Amygdala (tissue), 56 donors: ENCODE data around the gene DLG1.

Source experiments
- DNase-seq, 56 donors: peaks; one replicate each; lab custom pipeline; 2025; lab: John Stamatoyannopoulos, UW

Gene DLG1

DNA sequence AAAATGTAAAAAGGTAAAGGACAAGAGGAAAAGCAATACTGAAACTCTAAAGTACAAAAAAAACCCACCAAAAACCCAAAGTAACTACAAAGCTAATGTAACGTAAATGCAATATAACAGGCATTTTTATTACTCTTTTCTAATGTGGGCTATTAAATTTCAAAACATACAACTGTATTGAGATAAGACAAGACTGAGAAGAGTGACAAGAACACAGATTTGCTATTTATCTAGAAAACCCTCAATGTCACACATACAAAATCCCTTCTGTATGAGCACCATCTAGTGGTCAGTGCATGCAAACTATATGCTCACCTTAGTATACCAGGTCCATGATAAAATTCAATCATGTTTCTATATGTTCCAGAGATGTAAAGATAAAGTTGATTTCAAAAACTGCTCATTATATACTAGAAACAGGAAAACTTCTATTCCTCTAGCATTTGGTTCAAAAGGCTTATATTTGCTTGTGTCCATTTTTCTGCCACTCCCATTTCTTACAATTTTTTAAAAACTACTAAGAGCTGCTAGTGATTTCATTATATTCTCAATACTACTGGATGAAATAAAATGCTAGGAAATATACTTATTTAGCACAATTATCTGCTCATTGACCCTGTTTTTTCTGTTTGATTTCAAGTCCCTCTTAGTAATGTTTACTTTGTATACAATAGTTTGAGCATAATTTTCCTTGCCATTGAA, 111.4 kb downstream of the DLG1 start:
- DNase-seq = peak in 3 of 56 donors; percentile 18 to 39 (median 32)

GRCh38 chr3:197183582-197183981, 114.8 kb downstream of the DLG1 start:
- DNase-seq = peak in 19 of 56 donors; percentile 3 to 47 (median 21)

DNA sequence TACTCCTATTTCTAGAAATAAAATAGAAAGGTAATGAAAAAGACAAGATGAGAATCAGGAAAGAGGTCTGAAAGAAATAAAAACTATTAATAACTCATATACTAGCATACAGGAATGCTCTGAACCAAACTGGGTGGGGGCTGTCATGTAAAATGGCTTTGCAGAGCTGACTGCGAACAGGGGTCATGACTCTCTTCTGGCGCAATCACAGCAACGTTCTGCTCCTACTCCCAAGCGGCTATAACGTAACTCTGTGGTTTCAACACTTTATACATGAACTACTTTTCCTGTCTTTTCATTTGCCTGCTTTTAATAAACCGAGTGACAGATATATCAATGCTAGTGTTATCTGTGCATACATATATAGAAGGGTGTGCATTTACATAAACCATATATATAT, 116.7 kb downstream of the DLG1 start:
- no peak for DNase-seq

GRCh38 chr3:197178998-197179397, 119.4 kb downstream of the DLG1 start:
- no peak for DNase-seq

GRCh38 chr3:197175503-197175902, 122.9 kb downstream of the DLG1 start:
- no peak for DNase-seq

- DNase-seq = no peak
Observed at GRCh38 chr3:197174927-197175326, 123.5 kb downstream of the DLG1 start.

DNA sequence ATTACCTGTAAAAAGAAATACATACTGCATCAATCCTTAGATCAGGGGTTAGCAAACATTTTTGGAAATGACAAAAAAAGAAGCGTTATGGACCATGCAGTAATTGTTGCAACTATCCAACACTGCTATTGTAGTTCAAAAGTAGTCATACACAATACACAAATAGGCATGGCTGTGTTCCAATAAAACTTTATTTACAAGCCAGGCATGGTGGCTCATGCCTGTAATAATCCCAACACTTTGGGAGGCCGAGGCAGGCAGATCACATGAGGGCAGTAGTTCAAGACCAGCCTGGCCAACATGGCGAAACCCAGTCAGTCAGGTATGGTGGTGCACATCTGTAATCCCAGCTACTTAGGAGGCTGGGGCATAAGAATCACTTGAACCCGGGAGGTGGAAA, 124.8 kb downstream of the DLG1 start:
- DNase-seq = no peak

DNA sequence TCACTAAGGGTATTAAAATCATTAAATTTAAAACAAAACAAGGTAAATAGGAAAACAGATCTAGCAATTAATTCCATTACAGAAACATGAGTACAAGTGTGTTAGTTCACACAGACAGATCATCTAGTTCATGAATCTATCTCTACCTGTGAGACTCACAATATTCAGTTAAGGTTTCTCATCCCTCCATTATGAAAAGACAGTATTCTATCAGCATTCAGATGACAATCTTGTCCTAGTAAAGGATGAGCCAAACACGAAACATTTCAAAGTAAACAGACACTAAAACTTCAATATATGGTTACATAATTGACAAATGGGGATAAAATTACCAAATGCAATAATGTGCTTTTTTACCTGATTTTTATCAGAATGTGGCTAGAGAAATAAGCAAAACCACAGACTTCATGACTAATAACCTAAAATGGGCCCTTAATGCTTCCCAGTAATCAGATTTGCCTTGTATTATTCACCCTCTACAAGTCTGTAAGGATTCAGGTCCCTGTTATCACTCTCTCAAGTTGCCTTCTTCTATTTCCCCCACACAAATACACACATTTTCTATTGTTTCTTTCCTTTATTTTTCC, 126.8 kb downstream of the DLG1 start:
- DNase-seq = no peak

GRCh38 chr3:197169028-197169427, 129.4 kb downstream of the DLG1 start:
- DNase-seq = no peak

DNA sequence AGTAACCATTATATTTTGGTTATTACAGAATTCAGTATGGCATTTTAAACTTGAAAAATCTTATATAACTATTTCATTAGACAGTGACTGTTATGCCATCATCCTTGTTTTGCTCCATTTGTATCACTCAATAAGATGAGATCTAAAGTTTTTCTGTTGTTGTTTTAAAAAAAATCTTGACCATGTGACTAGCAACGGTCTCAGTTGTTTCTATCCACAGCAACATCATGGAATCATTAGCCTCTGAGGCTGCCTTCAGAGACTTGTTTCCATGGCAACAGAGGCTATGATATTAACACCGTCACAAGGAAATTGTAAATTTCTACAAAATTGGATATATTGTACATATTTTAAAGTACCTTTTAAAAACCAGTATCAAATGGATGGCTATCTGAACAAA, 129.8 kb downstream of the DLG1 start:
- DNase-seq = no peak

DNA sequence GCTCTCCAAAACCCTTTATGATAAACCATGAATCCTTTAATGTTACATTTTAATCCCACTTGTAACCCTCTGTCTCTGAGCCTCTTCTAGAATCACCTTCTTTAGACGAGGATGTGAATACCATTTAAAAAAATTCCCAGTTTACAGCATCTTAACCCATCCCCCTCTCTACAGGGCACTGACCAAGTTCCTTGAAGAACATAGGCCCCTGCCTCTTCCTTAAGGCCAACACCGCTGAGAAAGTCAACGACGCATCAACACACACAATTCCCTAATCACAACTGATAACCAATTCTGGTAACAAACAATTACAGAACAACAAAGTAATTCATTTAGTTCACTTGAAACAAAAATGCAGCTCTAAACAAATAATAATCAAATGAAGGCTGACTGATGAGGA, 130.3 kb downstream of the DLG1 start:
- DNase-seq = no peak

- DNase-seq = no peak
Observed at GRCh38 chr3:197167549-197167948, 130.9 kb downstream of the DLG1 start.

DNA sequence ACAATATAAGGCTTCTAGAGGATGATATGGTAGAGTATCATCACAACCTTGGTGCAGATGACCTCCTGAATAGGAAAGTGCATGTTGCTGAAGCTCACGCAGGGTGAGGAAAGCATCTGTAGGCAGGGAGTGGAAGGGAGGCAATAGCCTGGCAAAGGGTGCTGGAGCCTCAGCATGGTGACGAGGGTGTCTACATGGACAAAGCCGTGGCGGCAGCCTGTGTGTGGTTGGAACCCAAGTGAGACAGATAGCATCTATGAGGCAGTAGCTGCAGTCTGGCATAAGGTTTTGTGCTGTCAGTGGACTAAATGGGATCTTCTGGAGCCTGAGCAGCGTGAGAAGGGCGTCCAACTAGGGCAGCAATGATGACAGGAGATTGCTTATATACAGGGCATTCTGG, 132.5 kb downstream of the DLG1 start:
- DNase-seq = peak in 2 of 56 donors; percentile 3 to 12

DNA sequence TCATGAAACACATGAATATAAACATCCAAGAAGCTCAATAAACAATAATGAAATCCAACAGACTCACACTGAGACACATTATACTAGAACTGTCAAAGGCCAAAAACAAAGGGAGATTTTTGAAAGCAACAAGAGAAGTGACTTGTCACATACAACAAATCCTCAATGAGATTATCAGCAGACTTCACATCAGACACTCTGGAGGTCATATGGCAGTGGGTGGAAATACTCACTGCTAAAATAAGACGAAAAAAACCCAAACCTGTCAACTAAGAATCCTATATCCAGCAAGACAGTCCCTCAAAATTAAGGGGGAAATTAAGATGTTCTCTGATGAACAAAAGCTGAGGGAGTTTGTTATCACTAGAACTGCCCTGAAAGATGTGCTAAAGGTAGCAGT, 143.4 kb downstream of the DLG1 start:
- DNase-seq = no peak

DNA sequence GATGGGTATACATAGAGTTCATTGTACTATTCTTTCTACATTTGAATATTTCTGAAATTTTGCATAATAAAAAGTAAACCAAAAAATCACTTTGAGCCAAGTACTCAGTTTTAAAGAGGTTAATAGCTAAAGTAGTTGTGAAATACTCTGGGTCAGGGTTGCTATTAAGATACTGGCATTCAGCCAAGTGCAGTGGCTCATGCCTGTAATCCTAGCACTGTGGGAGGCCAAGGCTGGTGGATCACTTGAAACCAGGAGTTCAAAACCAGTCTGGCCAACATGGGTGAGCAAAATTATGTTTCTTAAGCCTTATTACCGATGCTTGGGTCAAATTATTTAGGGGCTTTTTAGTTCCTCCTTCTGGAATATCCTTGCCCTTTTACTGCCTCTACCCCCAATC, 146.8 kb downstream of the DLG1 start:
- no peak for DNase-seq

DNA sequence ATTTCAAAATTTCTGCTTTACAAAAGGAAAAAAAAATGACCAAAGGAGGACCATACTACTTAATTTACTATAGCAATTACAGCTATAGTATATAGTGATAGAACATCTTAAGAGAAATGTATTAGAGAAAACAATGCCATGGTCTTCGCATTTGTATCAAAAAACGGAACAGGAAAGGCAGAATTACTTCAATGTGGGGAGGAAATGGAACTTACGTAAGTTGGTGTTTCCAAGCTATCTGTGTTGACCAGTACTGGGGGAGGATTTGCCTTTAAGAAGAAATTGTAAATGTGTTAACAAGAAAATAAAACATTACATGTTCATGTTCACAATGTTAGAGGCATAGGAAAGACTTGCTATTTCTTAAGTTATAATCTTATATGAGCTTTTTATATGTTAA, 148.9 kb downstream of the DLG1 start:
- DNase-seq = no peak

DNA sequence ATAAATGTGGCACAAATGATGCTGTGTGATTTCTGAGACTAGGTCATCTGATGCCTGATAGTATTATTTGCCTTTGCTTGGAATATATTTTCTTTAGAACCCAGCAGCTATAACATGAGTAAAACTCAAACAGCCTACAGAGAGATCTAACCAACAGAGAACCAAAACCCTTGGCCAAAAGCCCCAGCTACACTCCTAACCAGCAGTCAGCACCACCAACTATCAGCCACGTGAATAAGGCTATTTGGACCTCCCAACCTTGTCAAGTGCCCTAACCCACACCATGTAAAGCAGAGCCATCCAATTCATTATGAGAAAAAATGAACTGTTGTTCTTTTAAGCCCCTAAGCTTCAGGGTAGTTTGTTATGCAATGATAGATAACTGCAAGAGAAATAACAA, 154.2 kb downstream of the DLG1 start:
- DNase-seq = no peak

- DNase-seq = no peak
Observed at GRCh38 chr3:197139586-197139985, 158.8 kb downstream of the DLG1 start.

GRCh38 chr3:197137751-197138150, 160.7 kb downstream of the DLG1 start:
- no peak for DNase-seq

DNA sequence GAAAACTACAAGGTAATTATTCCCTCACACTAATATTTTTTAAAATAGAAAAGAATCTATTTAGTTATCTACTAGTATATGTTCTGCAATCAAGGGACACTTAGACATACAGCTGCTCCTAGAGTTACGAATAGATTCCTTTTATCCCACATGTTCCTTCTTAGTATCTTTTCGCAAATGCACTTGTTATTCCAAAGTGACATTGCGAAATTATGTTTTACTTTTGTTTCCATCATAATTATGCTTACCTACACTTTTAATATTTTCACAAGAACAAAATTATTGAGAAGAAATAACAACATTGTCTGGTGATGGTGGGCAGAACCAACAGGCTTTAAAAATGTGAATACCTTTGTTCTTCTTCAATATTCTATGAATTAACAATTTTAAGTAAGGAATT, 161.7 kb downstream of the DLG1 start:
- DNase-seq = no peak

DNA sequence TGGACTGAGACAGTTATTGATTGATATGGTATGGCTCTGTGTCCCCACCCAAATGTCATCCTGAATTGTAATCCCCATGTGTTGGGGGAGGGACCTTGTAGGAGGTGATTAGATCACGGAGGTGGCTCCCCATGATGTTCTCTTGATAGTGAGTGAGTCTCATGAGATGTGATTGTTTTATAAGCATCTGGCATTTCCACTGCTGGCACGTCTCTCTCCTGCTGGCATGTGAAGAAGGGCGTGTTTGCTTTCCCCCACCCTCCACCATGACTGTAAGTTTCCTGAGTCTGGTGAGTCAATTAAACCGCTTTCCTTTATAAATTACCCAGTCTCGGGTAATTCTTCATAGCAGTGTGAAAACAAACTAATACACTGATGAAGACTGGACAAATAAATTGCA, 163.2 kb downstream of the DLG1 start:
- DNase-seq = no peak

- DNase-seq = no peak
Observed at GRCh38 chr3:197132916-197133530, 165.4 kb downstream of the DLG1 start.
